Measurements from ENCODE around the gene COL27A1.

The COL27A1 gene

GRCh38 chr9:114193090-114193489 lies 37.8 kb downstream of the COL27A1 start:
- no peaks in the 10 kb centered on the region for H3F3A ChIP-seq (ENCODE audit: insufficient read depth, low read length)
- no peaks in the 10 kb centered on the region for H4K20me1 ChIP-seq (ENCODE audit: insufficient read depth, low read length)
- 0 out of 2 replicates have a peak, but pooled peaks cover 3% of the 10 kb centered on the region for H3K9me3 ChIP-seq (ENCODE audit: low read length)
- H2AFZ ChIP-seq (ENCODE audit: low read length) = no peak overlapping the region
- H3K9ac ChIP-seq (ENCODE audit: low read length) = no peak overlapping the region
- no peaks in the 10 kb centered on the region for H3K27me3 ChIP-seq (ENCODE audit: insufficient read depth, low read length)
- no peak overlapping the region for H3K4me2 ChIP-seq (ENCODE audit: low read length)
- no peaks in the 10 kb centered on the region for H3K79me2 ChIP-seq (ENCODE audit: insufficient read depth, low read length)
- H3K9me2 ChIP-seq (ENCODE audit: low read depth, low read length) = no peaks in the 10 kb centered on the region
- TF ChIP-seq EZH2 (IDR thresholded peaks at IDR 0.05; ENCODE audit: borderline replicate concordance, low read length) (no peak), CTCF (IDR thresholded peaks at IDR 0.05; ENCODE audit: low read length) (no peak)
- no peaks in the 10 kb centered on the region for H3K36me3 ChIP-seq (ENCODE audit: insufficient read depth, low read length)
- no peak overlapping the region for H3K27ac ChIP-seq (ENCODE audit: low read depth, low read length, poor library complexity, severe bottlenecking)
- no peak overlapping the region for H3K4me3 ChIP-seq (ENCODE audit: low read depth, low read length, poor library complexity, severe bottlenecking)
- no peaks in the 10 kb centered on the region for H3K4me1 ChIP-seq (ENCODE audit: insufficient read depth, low read length, severe bottlenecking)

DNA sequence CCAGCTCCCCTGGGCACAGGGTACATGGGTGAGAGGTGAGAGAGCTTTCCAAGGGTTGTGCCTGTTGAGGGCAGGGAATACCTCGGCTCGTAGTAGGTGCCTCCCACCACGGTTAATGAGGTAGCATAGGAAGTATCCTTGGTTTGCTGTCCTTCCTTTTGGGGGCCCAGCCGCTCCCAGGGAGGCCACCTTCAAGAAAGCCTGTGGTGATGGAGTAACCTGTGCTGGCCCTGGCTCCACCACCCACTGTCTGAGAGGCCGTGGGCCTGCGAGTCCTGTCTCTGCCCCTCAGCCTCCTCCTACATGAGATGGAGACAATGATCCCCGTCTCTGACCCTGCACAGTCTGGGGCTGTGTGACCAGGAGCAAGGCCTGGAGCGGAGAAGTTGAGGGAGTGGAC lies 40.8 kb downstream of the COL27A1 start:
- Histone ChIP-seq H3F3A (ENCODE audit: insufficient read depth, low read length) (no peaks in the 10 kb centered on the region), H3K4me3 (ENCODE audit: low read depth, low read length, poor library complexity, severe bottlenecking) (no peak overlapping the region), H3K9me3 (ENCODE audit: low read length) (no peaks in the 10 kb centered on the region), H3K27ac (ENCODE audit: low read depth, low read length, poor library complexity, severe bottlenecking) (no peak overlapping the region), H4K20me1 (ENCODE audit: insufficient read depth, low read length) (no peaks in the 10 kb centered on the region), H3K9ac (ENCODE audit: low read length) (no peak overlapping the region), H3K36me3 (ENCODE audit: insufficient read depth, low read length) (no peaks in the 10 kb centered on the region), H3K9me2 (ENCODE audit: low read depth, low read length) (no peaks in the 10 kb centered on the region), H3K4me2 (ENCODE audit: low read length) (no peak overlapping the region), H3K27me3 (ENCODE audit: insufficient read depth, low read length) (no peaks in the 10 kb centered on the region), H3K79me2 (ENCODE audit: insufficient read depth, low read length) (no peaks in the 10 kb centered on the region), H2AFZ (ENCODE audit: low read length) (no peak overlapping the region), H3K4me1 (ENCODE audit: insufficient read depth, low read length, severe bottlenecking) (no peaks in the 10 kb centered on the region)
- no peak for TF ChIP-seq CTCF (IDR thresholded peaks at IDR 0.05; ENCODE audit: low read length)
- TF ChIP-seq EZH2 (IDR thresholded peaks at IDR 0.05; ENCODE audit: borderline replicate concordance, low read length) = no peak

- Histone ChIP-seq H3K36me3 (ENCODE audit: insufficient read depth, low read length) (no peaks in the 10 kb centered on the region), H3F3A (ENCODE audit: insufficient read depth, low read length) (no peaks in the 10 kb centered on the region), H3K79me2 (ENCODE audit: insufficient read depth, low read length) (no peaks in the 10 kb centered on the region), H3K27me3 (ENCODE audit: insufficient read depth, low read length) (no peaks in the 10 kb centered on the region), H3K4me2 (ENCODE audit: low read length) (no peak overlapping the region), H3K4me1 (ENCODE audit: insufficient read depth, low read length, severe bottlenecking) (no peaks in the 10 kb centered on the region), H4K20me1 (ENCODE audit: insufficient read depth, low read length) (no peaks in the 10 kb centered on the region), H3K4me3 (ENCODE audit: low read depth, low read length, poor library complexity, severe bottlenecking) (no peak overlapping the region), H3K9me2 (ENCODE audit: low read depth, low read length) (no peaks in the 10 kb centered on the region), H3K27ac (ENCODE audit: low read depth, low read length, poor library complexity, severe bottlenecking) (no peak overlapping the region), H3K9ac (ENCODE audit: low read length) (no peak overlapping the region), H2AFZ (ENCODE audit: low read length) (no peak overlapping the region), H3K9me3 (ENCODE audit: low read length) (no peaks in the 10 kb centered on the region)
- TF ChIP-seq CTCF (IDR thresholded peaks at IDR 0.05; ENCODE audit: low read length) (no peak), EZH2 (IDR thresholded peaks at IDR 0.05; ENCODE audit: borderline replicate concordance, low read length) (no peak)
Observed at GRCh38 chr9:114196979-114197622, 41.8 kb downstream of the COL27A1 start.

Measured in OCI-LY1 (cell line).